A673 (cell line): Measurements from ENCODE around the gene SPEM3.

Experiments
- EZH2 ChIP-seq: fragments of 200-600 bp; sonication (generic); IDR thresholded peaks from 2 replicates; pipeline ENCODE4 v1.6.1; 2017; ENCODE audit warnings: borderline replicate concordance, low read depth, mild to moderate bottlenecking, mixed read lengths, antibody characterized with exemption, low read length; ENCODE audit not compliant: poor library complexity, severe bottlenecking
- TF ChIP-seq, protein P1 (sequence below): fragments of 300-800, 200-600 bp; sonication (generic); conservative IDR thresholded peaks from 2 replicates; pipeline ENCODE4 v1.5.1; 2017; ENCODE audit warnings: low read depth, mild to moderate bottlenecking, antibody characterized with exemption, low read length, moderate library complexity, mixed read lengths

DNA sequence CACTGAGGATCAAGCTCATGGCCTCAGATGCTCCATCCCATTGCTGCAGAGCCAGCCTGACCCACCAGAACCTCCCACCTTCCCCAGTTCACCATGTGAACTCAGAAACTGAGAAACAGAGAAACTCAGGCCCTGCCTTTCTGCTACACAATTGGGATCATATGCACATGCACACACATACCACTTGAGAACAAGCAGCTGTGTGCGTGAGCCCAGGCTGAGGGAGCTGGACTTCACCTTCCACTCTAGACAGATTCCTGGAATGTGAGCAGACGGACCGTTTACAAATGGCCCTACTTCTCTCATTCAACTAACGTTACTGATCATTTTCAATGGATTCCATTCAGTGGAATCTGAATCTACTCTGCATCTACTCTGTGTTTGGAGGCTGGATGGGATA lies 5.0 kb upstream of the SPEM3 start:
- TF ChIP-seq, protein P1, sequence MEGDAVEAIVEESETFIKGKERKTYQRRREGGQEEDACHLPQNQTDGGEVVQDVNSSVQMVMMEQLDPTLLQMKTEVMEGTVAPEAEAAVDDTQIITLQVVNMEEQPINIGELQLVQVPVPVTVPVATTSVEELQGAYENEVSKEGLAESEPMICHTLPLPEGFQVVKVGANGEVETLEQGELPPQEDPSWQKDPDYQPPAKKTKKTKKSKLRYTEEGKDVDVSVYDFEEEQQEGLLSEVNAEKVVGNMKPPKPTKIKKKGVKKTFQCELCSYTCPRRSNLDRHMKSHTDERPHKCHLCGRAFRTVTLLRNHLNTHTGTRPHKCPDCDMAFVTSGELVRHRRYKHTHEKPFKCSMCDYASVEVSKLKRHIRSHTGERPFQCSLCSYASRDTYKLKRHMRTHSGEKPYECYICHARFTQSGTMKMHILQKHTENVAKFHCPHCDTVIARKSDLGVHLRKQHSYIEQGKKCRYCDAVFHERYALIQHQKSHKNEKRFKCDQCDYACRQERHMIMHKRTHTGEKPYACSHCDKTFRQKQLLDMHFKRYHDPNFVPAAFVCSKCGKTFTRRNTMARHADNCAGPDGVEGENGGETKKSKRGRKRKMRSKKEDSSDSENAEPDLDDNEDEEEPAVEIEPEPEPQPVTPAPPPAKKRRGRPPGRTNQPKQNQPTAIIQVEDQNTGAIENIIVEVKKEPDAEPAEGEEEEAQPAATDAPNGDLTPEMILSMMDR = no peak
- TF ChIP-seq EZH2 = no peak
